Frontal cortex (tissue), 4 donors: ENCODE measurements around the gene CKB. TPM values are rescaled to one million over a fixed set of nuclear protein-coding genes. Genes with fewer than 3 reads are reported as not detected.

ENCODE experiments used
- DNase-seq, 2 donors: peaks; one replicate each; pipeline ENCODE4 v3.0.0; 2012; ENCODE audit warnings: low spot score in 2 of 2
- FAIRE-seq: peaks from 2 replicates; lab custom pipeline; 2012; peaks lifted over from hg19 to GRCh38; lab: Jason Lieb, UNC
- small RNA-seq: library from RNA; depleted of rRNA; stranded (forward); fragments of <200 nt; gene quantifications from one replicate; pipeline ENCODE3, GENCODE V24; 2014
- total RNA-seq: library from RNA; depleted of rRNA; stranded (reverse); fragments of >200 nt; gene quantifications from one replicate; pipeline ENCODE4 v1.2.3, GENCODE V29; 2014
- donor health status: control.
- donor health status: control.
- donor health status: control.

CKB gene
- total RNA-seq, 1 donor from 2014 or later = 260 TPM

- DNase-seq (peak; percentile 47 to 72), FAIRE-seq (no peak)
These were observed 22.3 kb downstream of the CKB start for GRCh38 chr14:103500148-103500990.

- FAIRE-seq (no peak), DNase-seq (no peak)
These were observed 22.9 kb downstream of the CKB start for GRCh38 chr14:103499709-103500108.

- FAIRE-seq (no peak), DNase-seq (no peak)
These were observed 25.9 kb downstream of the CKB start for GRCh38 chr14:103496776-103497175.

DNA sequence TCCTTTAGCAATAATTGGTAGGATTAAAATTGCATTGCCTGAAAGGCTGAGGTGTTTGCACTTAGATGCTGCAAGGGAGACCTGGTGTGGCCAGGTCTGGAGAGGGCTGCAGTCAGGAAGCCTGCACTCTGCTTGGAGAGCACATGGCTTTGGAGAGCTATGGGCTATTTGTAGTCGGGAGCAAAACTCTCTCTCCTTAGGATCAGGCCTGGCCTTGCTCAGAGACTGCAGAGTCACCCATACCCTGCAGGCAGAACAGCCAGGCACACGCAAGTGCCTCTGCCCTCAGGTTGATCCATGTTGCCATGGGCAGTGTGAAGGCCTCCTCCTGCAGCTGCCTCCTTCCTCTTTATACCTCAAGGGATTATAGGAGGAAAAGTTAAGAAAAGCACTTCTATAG is 26.8 kb downstream of the CKB start:
- no peak for FAIRE-seq

DNA sequence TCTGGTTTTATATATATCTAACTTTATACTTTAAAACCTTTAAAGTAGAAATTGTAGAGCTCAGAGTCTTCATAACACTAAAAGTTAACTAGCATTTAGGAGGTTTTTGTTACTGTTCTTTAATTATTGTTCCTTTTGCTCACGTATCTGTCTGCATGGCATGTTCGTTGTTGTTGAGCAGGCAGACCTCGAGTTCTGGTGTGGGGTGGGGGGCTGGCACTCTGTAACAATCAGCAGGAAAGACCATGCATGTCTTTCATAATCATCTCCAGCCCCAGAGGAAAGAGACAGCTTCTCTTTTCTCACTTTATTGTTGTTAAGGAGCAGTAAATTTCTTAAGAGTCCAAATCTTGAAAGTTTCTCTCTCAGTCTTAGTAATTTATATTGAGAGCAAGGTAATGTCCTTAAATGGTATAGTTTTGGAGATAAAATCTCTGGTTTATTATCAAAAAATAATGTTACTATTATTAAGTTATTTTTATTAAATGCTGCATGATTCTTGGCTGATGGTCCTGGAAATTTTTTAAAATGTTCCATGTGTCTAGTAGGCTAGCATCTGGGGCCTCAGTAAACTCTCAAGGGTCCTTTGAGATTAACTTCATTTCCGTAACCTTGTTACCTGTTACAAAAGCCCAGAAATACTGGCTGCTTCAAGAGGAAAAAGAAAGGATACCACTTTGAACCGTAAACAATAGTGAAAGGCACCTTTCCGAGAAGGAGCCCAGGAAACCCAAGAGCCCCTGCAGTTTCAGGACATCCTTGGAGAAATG is 30.3 kb downstream of the CKB start:
- FAIRE-seq = no peak
- no peak for DNase-seq

More for the DNA sequence above, 26.8 kb downstream of the CKB start:
- DNase-seq = no peak

GRCh38 chr14:103491691-103492090 is 30.9 kb downstream of the CKB start:
- FAIRE-seq = no peak
- DNase-seq = no peak

GRCh38 chr14:103489621-103490020 is 33.0 kb downstream of the CKB start:
- FAIRE-seq = no peak
- DNase-seq = no peak

- DNase-seq = no peak
- no peak for FAIRE-seq
These were observed 33.7 kb downstream of the CKB start for GRCh38 chr14:103488960-103489359.

DNA sequence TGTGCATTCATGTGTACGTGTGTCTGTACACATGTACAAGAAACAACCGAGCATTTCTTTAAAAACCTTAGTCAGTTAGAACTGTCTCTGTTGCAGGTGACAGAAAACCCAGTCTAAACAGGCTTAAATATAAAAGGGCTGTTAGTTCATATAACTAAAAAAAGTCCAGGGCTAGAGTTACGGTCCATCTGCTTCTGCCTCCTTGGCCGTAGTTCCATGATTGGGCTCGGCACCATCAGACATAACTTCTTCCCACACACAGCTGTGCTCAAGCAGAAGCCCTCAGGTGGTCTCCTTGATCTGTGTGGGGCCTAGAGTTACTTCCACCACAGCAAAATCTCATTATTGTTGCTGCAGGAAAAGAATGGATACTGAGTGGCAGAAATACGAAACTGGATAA is 34.6 kb downstream of the CKB start:
- no peak for FAIRE-seq
- no peak for DNase-seq

DNA sequence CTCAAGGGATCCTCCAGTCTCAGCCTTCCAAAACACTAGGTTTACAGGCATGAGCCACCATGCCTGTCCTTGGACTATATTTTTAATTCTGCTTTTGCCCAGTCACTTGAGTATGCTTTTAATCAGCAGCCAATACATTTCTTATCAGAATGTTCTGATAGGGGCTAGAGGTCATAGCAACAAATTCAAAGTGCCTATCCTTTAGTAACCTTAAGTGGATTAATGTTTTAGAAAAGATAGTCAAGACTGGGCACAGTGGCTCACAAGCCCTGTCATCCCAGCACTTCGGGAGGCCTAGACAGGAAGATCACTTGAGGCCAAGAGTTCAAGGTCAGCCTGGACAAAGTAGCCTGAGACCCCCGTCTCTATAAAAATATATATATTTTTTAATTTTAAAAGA is 37.1 kb downstream of the CKB start:
- DNase-seq = no peak
- no peak for FAIRE-seq

- no peak for FAIRE-seq
- DNase-seq = no peak
These were observed 39.0 kb downstream of the CKB start for GRCh38 chr14:103483600-103483999.

DNA sequence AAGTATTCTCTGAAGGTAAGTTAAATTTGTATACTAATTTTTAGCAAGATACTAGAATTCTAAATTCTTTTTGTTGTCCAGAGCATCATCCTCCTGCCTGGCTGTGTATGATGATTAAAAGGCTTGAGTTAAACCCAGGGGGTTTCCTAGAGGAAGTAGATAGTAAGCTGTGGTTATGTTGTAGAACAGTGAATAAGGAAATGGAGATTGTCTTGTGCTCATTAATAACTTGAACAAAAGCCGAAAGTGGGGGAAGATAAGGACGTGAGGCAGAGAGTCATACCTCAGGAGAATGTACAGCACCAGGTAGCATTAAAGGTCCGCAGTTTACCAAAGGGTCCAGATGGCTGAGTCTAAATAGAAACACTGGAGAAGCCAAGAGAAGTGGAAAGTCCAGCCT is 42.0 kb downstream of the CKB start:
- FAIRE-seq = no peak
- DNase-seq = no peak

GRCh38 chr14:103476631-103477030 is 46.0 kb downstream of the CKB start:
- no peak for FAIRE-seq
- DNase-seq = no peak

DNA sequence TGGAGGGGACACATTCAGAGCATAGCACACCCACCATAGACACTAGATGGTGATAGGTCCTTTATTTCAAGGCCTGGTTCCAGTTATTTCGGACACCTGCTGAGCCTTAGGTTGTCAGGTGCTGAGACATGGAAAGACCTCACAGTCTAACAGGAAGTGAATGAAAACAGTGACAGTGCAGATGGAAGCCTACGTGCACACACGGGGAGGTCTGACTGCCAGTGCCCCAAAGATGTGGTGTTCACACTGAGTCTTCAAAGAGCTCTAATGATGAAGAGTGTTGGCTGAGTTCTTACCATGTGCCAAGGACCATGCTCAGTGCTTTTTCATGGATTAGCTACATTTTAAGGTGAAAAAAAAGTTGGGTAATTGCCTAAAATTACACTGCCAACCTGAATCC is 46.6 kb downstream of the CKB start:
- FAIRE-seq = no peak
- no peak for DNase-seq

DNA sequence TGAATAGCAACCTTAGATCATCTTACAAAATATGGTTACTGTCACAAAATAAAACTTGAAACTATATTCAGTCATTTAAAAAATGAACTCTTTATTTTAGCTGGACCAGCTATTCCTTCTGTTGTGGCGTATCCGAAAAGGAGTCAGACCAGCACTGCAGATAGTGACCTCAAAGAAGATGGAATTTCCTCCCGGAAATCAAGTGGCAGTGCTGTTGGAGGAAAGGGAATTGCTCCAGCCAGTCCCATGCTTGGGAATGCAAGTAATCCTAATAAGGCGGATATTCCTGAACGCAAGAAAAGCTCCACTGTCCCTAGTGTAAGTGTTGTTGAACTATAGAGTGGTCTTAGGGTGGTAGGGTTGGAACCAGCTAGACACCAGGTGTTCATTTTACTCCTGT is 47.7 kb downstream of the CKB start:
- no peak for FAIRE-seq
- no peak for DNase-seq

DNA sequence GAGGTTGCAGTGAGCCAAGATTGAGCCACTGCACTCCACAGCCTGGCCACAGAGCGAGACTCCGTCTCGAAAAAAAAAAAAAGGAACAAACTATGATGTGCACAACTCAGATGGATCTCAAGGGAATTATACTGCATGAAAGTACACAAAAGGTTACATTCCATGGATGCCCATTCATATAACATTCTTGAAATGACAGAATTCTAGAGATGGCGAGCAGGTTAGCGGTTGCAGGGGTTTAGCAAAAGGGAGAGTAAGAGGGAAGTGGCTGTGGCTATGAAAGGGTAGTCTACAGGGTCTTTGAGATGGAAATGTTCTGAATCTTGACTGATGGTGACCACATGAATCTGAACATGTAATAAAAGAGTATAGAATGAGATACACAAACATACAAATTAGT is 49.7 kb downstream of the CKB start:
- FAIRE-seq = no peak
- no peak for DNase-seq

Small RNA genes lying within 50 kb of the gene (small RNA-seq; reads per million reads assigned to genes)
- gene RNU4-68P (not detected), gene RNU7-160P (not detected)

Other genes starting within 250 kb of the CKB start
- 129 TPM for gene EIF5, start 188.6 kb downstream of the CKB start, total RNA-seq
- gene MARK3, start 137.4 kb downstream of the CKB start, total RNA-seq = 152 TPM
- 4.9 TPM for gene TRMT61A, start 6.4 kb upstream of the CKB start, total RNA-seq
- gene BAG5, start 39.8 kb upstream of the CKB start, total RNA-seq = 51.4 TPM
- 38.3 TPM for gene COA8, start 40.1 kb upstream of the CKB start, total RNA-seq
- gene KLC1, start 106.4 kb upstream of the CKB start, total RNA-seq = 322 TPM
- 9.8 TPM for gene XRCC3, start 192.6 kb upstream of the CKB start, total RNA-seq
- gene ZFYVE21, start 193.0 kb upstream of the CKB start, total RNA-seq = 40.4 TPM